HT-29 (cell line): ENCODE results near the gene RNF144B. TPM values are rescaled to one million over a fixed set of nuclear protein-coding genes. Genes with fewer than 3 reads are reported as not detected.
A peak's percentile ranks its signal among the peaks of the same experiment; 100 is the strongest.

Experiments used
- DNase-seq: peaks from one replicate; pipeline ENCODE4 v3.0.0-alpha.2; 2015; ENCODE audit warnings: low spot score
- total RNA-seq: library from RNA; depleted of rRNA; stranded (reverse); fragments of >200 nt; shearing (Covaris generic); gene quantifications from 2 replicates; pipeline ENCODE4 v1.2.3, GENCODE V29; 2014

The RNF144B gene
- total RNA-seq, 1 experiment from 2014 or later = 4.5 TPM

DNA sequence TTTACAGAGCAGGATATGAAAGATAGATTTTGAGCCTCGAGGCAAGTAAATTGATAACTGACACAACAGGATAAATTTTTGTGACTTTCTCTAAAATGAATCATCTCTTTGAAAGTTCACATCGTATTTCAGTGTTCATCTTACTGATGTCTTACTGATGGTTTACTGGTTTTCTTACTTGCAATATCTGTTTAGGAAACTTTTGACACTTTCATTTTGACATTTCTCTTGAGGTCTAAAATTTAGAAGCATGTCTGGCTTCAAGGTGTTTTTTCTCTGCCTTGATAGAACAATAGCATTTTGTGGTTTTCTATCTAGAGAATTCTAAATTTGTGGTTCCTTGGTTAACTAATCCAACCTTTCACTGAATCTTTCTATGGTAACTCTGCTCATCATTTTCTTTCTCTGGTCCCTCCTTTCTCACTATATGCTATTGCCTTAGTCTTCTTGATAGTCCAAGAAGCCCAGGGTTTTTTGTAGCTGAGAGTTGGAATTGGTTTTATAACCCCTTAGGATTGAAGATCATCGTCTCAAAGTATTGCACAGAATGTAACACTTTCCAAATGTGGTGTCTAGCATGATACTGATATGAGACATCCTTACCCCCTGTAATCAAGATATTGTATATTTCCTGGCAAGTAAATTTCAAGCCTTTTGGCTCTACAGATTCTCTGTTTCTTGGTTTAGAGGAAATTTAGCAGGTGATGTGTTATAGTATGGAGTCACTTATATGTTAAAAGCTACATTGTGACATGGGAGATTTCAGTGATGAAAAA, 98.7 kb downstream of the RNF144B start:
- DNase-seq = no peak

- DNase-seq = no peak
Observed at GRCh38 chr6:18488004-18488403, 100.9 kb downstream of the RNF144B start.

DNA sequence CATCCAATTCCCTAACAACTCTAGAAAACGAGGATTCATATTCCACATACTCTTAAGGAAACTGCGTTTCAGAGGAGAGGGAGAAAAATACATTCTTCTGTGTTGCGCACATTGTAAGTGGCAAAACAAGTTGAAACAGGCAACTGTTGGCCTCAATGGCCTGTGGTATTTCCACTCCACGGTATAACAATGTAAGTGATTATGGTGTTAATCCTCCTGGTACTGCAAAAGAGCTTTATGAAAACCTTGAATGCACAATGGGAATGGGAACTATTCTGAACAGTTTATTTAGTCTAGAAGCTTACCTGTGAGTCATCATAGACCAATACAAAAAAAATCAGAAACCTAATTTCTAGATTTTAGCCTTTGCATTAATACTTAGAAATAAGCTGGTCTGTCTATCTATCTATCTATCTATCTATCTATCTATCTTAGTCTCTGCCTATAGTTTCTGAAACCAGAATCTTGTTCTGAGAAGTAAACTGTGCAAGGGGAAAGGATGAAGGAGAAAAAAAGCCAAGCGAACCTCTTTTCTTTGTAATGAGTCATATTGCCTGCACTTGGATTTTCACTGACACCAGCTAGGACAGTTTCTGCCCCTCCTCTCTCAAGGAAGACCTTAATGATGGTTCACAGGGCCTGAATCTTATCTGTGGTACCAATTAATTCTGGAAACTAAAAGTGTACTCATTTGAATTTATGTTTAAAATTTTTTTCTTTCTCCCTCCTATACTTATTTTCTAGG, 101.5 kb downstream of the RNF144B start:
- DNase-seq = no peak

DNA sequence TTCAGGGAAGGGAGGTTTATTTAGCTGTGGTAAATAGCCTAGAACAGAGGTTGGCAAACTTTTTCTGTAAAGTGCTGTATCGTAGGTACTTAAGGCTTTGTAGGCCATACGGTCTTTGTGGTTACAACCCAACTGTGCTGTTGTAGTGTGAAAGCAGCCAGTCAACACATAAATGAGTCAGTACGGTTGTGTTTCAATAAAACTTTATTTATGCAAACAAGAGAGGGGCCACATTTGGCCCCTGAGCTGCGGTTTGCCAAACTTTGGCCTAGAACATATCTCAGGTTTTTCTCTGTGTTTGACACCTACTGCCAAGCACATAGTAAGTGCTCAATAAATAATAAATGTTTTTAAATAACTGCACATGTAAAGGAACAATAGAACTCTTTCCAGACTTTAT, 102.2 kb downstream of the RNF144B start:
- DNase-seq = no peak

- DNase-seq = peak; percentile 63
Observed at GRCh38 chr6:18491308-18492045, 104.3 kb downstream of the RNF144B start.

GRCh38 chr6:18492972-18493371, 105.8 kb downstream of the RNF144B start:
- peak; percentile 73 for DNase-seq

GRCh38 chr6:18493382-18493891, 106.3 kb downstream of the RNF144B start:
- DNase-seq = peak; percentile 88

- DNase-seq = no peak
Observed at GRCh38 chr6:18493925-18494324, 106.8 kb downstream of the RNF144B start.

DNA sequence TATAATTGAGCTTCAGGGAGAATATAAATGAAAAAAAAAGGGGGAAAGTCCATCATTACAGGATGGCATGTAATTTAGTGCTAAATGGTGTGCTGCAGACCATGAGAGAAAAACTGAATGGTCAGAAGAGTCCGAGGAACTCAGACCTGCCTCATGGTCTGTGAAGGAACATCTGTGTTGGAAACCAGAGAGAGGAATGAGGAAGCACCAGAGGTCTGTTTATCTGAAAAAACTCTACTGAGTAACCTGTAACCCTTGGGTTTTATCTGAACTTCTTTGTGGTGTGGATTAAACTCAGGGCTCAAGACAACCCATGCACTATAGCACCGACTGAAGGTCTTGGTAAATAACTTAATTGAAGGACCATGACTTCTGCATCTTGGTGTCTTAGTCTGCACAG, 108.1 kb downstream of the RNF144B start:
- DNase-seq = peak; percentile 56

DNA sequence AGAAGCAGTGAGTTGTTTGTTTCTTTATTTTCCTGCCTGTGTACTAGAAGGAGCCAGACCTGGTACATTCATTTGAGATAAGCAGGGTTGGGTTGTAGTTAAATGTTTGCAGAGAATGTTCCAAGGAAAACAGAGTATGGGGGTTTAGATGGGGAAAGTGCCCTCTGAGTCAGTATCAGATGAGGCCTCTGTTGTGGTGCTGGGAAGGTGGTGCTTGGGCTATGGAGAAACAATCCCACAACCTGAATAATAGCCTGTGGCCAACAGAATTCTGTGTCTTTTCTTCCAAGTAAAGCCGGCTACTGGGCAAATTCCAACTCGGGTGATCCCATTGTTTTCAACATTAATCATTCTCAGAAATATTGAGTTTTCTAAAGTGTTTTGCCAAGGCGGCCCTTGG, 109.3 kb downstream of the RNF144B start:
- DNase-seq = no peak

DNA sequence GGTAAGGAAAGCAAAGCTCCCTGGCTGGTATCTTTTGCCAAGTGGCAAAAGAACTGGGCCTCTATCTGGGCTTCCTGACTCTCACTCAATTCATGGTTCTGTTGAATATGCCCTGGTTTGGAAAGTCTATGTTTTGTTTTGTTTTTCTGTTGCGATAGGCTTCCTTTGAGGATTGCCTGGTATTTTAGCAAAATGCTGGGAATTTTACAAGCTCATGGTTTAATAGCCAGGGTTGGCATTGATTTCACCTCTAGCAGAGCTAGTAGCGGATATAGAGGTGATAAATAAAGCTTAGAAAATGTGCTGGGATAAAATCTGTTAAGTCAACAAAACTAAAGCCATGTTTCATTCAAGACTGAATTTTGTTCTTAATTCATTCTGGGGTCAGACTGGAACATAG, 109.9 kb downstream of the RNF144B start:
- DNase-seq = peak; percentile 20

- no peak for DNase-seq
Observed at GRCh38 chr6:18498408-18498807, 111.3 kb downstream of the RNF144B start.

DNA sequence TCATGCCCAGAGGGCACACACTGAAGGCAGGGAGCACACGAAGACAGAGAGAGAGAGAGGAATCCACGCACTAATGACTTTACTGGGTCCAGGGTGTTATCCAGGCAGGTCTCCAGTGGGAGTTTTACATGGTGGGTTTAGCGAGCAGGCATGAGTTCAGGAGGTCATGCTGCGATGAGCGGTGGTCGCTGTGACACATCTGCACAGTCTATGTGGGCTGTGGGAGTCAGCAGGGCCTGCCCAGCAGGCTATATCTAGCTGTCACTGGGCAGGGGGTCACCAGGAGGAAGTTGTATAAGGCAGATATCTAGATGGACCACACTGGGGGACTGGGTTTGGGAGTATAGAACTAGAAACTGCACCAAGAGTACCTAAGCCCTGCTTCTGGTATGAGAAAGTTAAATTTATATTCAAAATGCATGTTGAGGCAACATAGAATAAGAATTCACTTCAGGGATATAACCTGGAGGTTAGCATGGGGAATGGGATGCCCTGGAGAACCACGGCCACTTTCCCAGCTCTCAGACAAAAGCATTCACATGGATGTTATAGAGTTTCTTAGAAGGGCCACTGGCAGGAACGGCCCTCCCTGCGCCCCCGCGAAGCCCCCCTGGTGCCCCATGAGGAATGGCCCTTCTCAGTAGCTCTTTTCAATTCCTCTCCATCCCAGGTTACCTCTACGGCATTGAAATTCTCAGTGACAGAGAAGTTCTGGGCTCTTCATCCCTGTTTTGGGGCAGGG, 113.9 kb downstream of the RNF144B start:
- no peak for DNase-seq

GRCh38 chr6:18501663-18502013, 114.5 kb downstream of the RNF144B start:
- no peak for DNase-seq

- no peak for DNase-seq
Observed at GRCh38 chr6:18503206-18503592, 116.0 kb downstream of the RNF144B start.

DNA sequence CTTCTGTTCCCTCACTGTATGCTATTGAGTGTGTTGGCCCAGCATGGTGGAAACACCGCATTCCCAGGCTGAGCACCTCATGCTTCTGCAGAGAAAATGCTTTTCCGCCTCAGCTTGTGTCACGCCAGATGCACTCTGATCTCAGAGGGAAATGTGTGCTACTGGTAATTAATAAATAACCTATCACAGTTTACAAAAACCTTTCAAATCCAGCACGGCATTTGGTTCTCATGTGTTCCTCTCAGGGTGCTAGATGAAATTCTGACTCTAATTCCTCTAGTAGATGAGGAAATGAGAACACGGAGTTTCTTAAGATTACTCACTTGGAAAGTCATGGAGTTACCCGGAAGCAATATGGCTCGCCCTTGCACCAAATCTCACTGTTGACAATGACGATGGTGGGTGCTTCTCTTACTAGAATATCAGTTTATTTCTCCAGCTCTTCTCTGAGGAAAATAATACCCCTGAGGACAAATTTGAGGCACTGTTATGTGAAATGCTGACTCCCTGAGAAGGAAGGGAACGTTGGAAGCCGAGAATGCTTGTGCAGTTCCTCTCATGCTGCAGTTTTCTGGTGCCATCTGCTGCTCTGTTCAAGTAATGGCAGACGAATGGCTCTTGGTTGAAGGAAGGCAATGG, 116.6 kb downstream of the RNF144B start:
- DNase-seq = peak; percentile 87

DNA sequence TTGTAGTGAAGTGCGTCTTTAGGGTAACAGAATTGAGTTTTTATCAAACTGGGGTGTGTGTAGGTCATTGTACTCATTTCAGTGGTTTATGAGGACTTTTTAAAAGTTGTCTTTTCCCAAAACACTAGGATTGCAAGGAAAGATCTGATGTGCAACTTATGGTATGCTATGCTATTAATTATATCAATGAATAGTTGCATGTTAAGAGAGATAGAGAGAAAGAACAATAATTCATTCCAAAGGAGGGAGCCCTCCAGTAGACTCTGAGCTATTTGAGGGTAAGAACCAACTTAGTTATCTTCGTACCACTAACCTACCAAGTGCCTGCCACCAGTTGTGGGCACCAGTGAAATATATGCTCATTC, 117.1 kb downstream of the RNF144B start:
- DNase-seq = no peak

GRCh38 chr6:18506382-18507017, 119.3 kb downstream of the RNF144B start:
- no peak for DNase-seq

GRCh38 chr6:18507018-18507415, 119.9 kb downstream of the RNF144B start:
- no peak for DNase-seq

DNA sequence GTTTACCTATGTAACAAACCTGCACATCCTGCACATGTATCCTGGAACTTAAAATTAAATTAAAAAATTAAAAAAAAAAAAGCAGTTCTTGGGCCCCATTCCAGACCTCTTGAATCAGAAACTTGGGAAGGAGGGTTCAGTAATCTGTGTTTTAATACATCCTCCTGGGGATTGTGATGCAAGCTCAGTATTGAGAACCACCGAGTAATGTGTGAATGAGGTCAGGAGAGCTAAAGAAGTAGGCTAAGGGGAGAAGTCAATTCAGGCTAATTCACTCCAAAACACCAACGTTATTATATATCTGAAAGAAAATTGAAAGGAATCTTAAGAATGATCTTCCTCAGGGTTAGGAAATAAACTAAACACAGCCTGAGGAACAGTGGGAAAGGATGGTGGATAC, 120.4 kb downstream of the RNF144B start:
- no peak for DNase-seq
